GM11168 (cell line): ENCODE measurements around the gene ZNF502.
"Not testable (repeated sequence)": the region's sequence is repeated elsewhere in the genome, so short reads cannot be mapped to it uniquely, and the experiment has no call there.

Experiments
- in situ Hi-C: fragments of 300-500 bp; cut with MboI; formaldehyde crosslinking; loops from one replicate; pipeline ENCODE4 v1.12.0; 2022; ENCODE audit warnings: low sequenced_read_pairs; ENCODE audit not compliant: unreplicated experiment

Gene ZNF502

GRCh38 chr3:44712455-44713075 is at the start of gene ZNF502:
Gene ZNF502, plus strand, starts transcription at chr3:44712660. Its CDS starts 7,602 bp downstream, at chr3:44720262.
- in situ Hi-C loops, result no loop called here

DNA sequence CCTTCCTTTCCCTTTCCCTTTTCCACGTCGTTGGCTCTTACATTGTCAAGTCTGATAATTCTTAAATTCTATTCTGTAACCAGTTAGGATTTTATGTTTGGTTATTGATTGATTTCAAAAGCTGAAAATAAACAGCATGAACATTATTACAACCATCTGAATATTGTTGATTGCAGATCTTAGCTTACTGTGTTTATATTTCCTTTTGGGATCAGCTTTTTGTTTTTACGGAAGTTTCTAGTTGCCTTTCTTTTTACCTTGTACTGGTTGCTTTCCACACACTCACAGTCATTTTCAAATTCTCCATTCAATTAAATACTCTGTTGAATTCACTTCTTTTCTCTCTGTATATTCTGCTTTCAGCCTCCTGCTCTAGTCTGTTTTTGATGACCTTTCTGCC is 47.3 kb upstream of the ZNF502 start:
- in situ Hi-C loops, result no loop called here

- in situ Hi-C loops, result no loop called here
Measured at GRCh38 chr3:44666346-44666745, 46.1 kb upstream of the ZNF502 start.

DNA sequence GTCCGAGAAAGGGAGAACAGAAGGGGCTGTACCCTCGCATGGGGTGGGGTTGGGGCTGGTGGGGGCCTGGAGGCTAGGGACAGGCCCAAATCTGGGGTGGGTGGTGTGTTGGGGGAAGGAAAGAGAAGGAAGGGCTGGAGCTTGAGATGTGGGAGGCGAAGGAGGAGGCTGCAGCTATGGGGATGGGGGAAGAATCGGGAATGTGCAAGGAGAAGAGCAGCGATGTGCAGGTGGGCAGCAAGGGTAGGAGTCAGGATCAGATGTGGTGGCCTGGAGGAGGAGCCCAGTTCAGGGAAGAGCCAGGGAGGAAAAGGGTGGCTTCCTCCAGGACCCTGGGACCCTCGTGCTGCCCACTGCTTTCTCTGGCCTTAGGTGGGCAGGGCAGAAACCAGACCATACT is 42.7 kb upstream of the ZNF502 start:
- in situ Hi-C loops, result no loop called here

DNA sequence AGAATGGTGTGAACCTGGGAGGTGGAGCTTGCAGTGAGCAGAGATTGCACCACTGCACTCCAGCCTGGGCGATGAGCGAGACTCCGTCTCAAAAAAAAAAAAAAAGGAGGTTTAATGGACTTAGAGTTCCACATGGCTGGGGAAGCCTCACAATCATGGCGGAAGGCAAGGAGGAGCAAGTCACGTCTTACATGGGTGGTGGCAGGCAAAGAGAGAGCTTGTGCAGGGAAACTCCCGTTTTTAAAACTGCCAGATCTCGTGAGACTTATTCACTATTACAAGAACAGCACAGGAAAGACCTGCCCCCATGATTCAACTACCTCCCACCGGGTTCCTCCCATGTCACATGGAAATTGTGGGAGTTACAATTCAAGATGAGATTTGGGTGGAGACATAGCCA is 39.0 kb upstream of the ZNF502 start:
- in situ Hi-C loops, result not testable (repeated sequence)

DNA sequence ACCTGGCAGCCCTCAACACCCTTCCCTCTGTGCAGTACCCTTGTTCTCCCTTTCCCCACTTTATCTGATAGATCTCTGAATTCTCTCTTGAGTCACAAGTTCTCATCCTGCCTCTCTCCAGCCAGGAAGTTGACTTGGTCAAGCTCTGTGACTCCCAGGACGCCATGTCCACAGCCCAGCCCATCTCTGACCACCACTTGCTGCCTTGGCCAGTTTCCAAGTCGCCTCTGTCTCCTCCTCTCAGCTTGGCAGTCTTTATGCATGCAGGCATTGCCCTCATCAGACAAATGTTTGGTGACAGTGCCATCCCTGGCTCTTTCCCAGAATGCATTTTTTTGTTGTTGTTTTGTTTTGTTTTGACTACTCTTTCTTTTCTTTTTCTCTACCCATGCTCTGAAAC is 38.2 kb upstream of the ZNF502 start:
- in situ Hi-C loops, result no loop called here

DNA sequence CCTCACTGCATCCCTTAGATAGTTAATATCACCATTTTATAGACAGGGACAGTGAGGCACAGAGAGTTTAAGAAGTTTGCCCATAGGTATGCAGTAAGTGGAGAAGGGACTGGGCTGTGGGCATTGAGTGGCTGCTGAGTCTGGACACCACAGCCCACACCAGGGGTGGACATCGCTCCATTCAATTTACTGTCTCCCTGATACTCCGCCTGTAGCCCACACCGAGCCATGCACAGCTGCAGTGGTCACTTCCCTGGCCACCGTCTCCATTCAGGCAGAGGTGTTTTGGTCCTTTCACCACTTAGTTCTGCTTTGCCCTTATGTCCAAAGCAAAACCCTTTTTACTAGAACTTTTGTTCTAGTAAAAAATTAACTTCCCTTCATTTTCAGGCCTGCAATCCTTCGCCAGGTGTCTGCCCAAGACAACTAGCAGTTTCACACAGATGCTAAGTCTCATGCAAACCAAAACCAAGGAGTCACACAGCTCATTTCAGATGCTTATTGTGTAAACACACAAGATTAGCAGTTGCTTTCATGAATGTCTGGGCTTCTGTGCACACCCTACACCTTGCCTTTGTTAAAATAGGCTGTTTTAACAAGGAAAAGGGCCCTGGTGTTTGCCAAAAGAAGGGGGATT is 33.9 kb upstream of the ZNF502 start:
- in situ Hi-C loops, result no loop called here

- in situ Hi-C loops, result no loop called here
Measured at GRCh38 chr3:44680921-44681455, 31.5 kb upstream of the ZNF502 start.

- in situ Hi-C loops, result no loop called here
Measured at GRCh38 chr3:44682182-44682896, 30.1 kb upstream of the ZNF502 start.

DNA sequence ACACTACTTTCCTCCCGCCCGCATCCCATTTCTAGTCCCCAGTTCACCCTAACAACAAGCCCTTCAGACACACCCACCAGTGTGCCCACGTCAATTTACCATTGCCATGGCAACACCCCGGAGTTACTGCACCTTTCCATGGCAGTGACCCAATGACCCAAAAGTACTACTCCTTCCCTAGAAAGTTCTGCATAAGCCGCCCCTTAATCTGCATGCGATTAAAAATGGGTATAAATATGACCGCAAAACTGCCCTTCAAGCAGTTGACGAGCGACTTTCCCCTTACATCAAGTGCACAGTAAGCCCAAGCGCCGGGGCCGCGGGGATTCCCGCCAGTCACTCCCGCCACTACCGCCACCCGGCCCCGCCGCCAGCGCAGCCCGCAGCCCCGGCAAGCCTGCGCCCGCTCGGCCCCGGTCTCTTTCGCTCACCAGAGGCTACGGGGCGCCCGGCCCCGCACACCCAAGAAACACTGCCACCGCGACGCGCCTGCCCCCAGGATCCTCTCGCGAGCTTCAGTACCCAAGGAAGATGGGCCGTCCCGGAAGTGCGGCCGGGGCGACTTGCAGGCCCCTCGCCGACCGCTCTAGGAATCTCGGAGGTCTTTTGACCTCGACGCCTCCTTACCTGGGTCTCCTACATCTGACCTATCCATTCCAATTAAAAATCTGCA is 27.2 kb upstream of the ZNF502 start:
- in situ Hi-C loops, result no loop called here

GRCh38 chr3:44687898-44688297 is 24.6 kb upstream of the ZNF502 start:
- in situ Hi-C loops, result no loop called here

- in situ Hi-C loops, result no loop called here
Measured at GRCh38 chr3:44721231-44722102, 9.0 kb downstream of the ZNF502 start.

GRCh38 chr3:44722103-44722401 is 9.6 kb downstream of the ZNF502 start:
- in situ Hi-C loops, result no loop called here

- in situ Hi-C loops, result no loop called here
Measured at GRCh38 chr3:44729384-44729910, 17.0 kb downstream of the ZNF502 start, which contains the start of gene ZNF501. Gene ZNF501, plus strand, starts transcription at chr3:44729635. Its CDS starts 4,787 bp downstream, at chr3:44734422.

DNA sequence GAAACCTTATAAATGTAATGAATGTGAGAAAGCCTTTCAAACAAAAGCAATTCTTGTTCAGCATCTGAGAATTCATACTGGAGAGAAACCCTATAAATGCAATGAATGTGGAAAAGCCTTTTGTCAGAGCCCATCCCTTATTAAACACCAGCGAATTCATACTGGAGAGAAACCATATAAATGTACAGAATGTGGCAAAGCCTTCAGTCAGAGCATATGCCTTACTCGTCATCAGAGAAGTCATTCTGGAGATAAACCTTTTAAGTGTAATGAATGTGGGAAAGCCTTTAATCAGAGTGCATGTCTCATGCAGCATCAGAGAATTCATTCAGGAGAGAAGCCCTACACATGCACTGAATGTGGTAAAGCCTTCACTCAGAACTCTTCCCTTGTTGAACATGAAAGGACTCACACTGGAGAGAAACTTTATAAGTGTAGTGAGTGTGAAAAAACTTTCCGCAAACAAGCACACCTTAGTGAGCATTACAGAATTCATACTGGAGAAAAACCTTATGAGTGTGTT is 22.2 kb downstream of the ZNF502 start:
- in situ Hi-C loops, result no loop called here

GRCh38 chr3:44761101-44761423 is 48.6 kb downstream of the ZNF502 start:
- in situ Hi-C loops, result no loop called here

- in situ Hi-C loops, result no loop called here
Measured at GRCh38 chr3:44761424-44762169, 49.1 kb downstream of the ZNF502 start, which contains the start of the genes KIAA1143 and KIF15. Gene KIAA1143, minus strand, starts transcription at chr3:44761619. Its CDS starts 17 bp downstream, at chr3:44761602. Gene KIF15, plus strand, starts transcription at chr3:44761794. Its CDS starts 72 bp downstream, at chr3:44761866.

GRCh38 chr3:44762170-44762677 is 49.8 kb downstream of the ZNF502 start:
- in situ Hi-C loops, result no loop called here
